ENCODE results near the gene SUN3. TPM values are rescaled to one million over a fixed set of nuclear protein-coding genes. Genes with fewer than 3 reads are reported as not detected.
A peak's percentile ranks its signal among the peaks of the same experiment; 100 is the strongest.

SUN3 gene, protein sequence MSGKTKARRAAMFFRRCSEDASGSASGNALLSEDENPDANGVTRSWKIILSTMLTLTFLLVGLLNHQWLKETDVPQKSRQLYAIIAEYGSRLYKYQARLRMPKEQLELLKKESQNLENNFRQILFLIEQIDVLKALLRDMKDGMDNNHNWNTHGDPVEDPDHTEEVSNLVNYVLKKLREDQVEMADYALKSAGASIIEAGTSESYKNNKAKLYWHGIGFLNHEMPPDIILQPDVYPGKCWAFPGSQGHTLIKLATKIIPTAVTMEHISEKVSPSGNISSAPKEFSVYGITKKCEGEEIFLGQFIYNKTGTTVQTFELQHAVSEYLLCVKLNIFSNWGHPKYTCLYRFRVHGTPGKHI
- total RNA-seq (2021; ENCODE audit: unreplicated experiment) (0.49 TPM), Bru-seq, nascent RNA (percentile 25 among the genes with signal in this experiment), BruChase-seq, experiment 1, labeled RNA remaining after a 2-hour chase (percentile 23 among the genes with signal in this experiment), BruChase-seq, experiment 2, labeled RNA remaining after a 6-hour chase (percentile 24 among the genes with signal in this experiment)
- not detected for polyA plus RNA-seq (2012; ENCODE audit: insufficient read length)
- long read RNA-seq = 0 reads

DNA sequence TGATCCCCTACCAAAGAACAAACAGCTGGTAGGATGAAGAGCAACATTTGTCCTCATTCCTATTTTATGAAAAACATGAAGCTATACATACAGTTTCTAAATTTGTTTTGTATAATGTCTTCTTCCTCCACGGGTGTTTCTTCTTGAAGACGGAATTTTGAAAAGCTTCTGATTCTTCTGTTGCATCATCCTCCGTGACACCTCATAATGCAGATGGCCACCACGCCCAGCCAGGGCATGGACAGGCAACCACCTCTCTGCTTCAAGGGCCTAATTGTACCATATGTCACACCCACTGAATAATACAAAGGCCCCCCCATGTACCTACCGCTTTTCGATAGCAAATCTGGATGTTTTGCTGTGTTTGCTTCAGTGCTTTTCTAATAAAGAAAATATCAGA, at the start of gene SUN3:
Gene SUN3, minus strand, starts transcription at position 170 of the 400 bp plus-strand sequence. Its CDS starts 169 bp downstream, at position 1.
- ChIA-PET CTCF (no interaction called here), POLR2A (no interaction called here)
- Histone ChIP-seq H3K4me1 (ENCODE audit: control insufficient read depth, insufficient read depth, low read length) (no peaks in the 10 kb centered on the region), H3K27me3 (ENCODE audit: control insufficient read depth, insufficient read depth, low read length) (no peaks in the 10 kb centered on the region), H3K9me3 (ENCODE audit: control insufficient read depth, insufficient read depth, low read depth, low read length) (peaks cover under 1% of the 10 kb centered on the region; the same call in 1 of the 2 replicates), H3K4me3 (ENCODE audit: low read depth in 2 of 2, low read length in 2 of 2) (no peak within 1 kb of the TSS), H3K36me3 (ENCODE audit: control insufficient read depth, insufficient read depth, low read length) (no peaks in the 10 kb centered on the region), H3K27ac (ENCODE audit: low read length) (no peak within 1 kb of the TSS)
- intact Hi-C loops (cut with micrococcal nuclease; ENCODE audit: unreplicated experiment) (no loop called here), in situ Hi-C loops (cut with HindIII; ENCODE audit: low pct_unique_long_range_greater_than_20kb, low sequenced_read_pairs) (no loop called here)
- BruUV-seq (replicated peaks) = no TSS peak
- TF ChIP-seq SIN3A (IDR thresholded peaks at IDR 0.05; ENCODE audit: borderline replicate concordance, insufficient read depth, low read depth, low read length) (no peak), TCF7L2 (IDR thresholded peaks at IDR 0.05; ENCODE audit: low read depth, low read length) (no peak)
- TF ChIP-seq, protein P1, sequence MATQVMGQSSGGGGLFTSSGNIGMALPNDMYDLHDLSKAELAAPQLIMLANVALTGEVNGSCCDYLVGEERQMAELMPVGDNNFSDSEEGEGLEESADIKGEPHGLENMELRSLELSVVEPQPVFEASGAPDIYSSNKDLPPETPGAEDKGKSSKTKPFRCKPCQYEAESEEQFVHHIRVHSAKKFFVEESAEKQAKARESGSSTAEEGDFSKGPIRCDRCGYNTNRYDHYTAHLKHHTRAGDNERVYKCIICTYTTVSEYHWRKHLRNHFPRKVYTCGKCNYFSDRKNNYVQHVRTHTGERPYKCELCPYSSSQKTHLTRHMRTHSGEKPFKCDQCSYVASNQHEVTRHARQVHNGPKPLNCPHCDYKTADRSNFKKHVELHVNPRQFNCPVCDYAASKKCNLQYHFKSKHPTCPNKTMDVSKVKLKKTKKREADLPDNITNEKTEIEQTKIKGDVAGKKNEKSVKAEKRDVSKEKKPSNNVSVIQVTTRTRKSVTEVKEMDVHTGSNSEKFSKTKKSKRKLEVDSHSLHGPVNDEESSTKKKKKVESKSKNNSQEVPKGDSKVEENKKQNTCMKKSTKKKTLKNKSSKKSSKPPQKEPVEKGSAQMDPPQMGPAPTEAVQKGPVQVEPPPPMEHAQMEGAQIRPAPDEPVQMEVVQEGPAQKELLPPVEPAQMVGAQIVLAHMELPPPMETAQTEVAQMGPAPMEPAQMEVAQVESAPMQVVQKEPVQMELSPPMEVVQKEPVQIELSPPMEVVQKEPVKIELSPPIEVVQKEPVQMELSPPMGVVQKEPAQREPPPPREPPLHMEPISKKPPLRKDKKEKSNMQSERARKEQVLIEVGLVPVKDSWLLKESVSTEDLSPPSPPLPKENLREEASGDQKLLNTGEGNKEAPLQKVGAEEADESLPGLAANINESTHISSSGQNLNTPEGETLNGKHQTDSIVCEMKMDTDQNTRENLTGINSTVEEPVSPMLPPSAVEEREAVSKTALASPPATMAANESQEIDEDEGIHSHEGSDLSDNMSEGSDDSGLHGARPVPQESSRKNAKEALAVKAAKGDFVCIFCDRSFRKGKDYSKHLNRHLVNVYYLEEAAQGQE (IDR thresholded peaks at IDR 0.05; ENCODE audit: insufficient read depth in 1 of 2, low read depth in 2 of 2, low read length in 1 of 2) = no peak
- TF ChIP-seq, protein P2, sequence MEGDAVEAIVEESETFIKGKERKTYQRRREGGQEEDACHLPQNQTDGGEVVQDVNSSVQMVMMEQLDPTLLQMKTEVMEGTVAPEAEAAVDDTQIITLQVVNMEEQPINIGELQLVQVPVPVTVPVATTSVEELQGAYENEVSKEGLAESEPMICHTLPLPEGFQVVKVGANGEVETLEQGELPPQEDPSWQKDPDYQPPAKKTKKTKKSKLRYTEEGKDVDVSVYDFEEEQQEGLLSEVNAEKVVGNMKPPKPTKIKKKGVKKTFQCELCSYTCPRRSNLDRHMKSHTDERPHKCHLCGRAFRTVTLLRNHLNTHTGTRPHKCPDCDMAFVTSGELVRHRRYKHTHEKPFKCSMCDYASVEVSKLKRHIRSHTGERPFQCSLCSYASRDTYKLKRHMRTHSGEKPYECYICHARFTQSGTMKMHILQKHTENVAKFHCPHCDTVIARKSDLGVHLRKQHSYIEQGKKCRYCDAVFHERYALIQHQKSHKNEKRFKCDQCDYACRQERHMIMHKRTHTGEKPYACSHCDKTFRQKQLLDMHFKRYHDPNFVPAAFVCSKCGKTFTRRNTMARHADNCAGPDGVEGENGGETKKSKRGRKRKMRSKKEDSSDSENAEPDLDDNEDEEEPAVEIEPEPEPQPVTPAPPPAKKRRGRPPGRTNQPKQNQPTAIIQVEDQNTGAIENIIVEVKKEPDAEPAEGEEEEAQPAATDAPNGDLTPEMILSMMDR (IDR thresholded peaks at IDR 0.05) = no peak
- DNase-seq (ENCODE audit: low read depth, low spot score) (no peak), ATAC-seq (no peak)

DNA sequence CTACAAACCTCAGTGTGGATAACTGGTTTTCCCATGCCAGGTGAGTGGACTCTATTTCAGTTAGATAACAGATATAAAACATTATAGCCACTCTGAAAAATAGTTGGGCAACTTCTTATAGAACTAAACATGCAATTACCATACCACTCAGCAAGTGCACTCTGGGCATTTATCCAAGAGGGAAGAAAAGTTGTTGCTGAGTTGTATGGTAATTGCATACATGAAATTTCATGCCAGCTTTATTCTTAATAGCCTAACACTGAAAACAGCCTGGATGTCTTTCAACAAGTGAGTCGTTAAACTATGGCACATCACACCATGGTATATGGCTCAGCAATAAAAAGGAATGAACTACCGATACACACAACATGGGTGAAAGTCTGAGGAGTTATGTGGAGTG, 49.6 kb upstream of the SUN3 start:
- BruUV-seq (replicated peaks) = no TSS peak
- no peak for DNase-seq (ENCODE audit: low read depth, low spot score)
- in situ Hi-C loops (cut with HindIII; ENCODE audit: low pct_unique_long_range_greater_than_20kb, low sequenced_read_pairs) = loop anchor here (10.0 kb wide), 1 partner anchor 84 kb away; no protein-coding TSS in a partner anchor

More for the DNA sequence above, 49.6 kb upstream of the SUN3 start:
- H3K4me1 ChIP-seq (ENCODE audit: control insufficient read depth, insufficient read depth, low read length) = peaks cover 16% of the 10 kb centered on the region
- TF ChIP-seq, protein P2 (IDR thresholded peaks at IDR 0.05) = no peak
- TF ChIP-seq, protein P1 (IDR thresholded peaks at IDR 0.05; ENCODE audit: insufficient read depth in 1 of 2, low read depth in 2 of 2, low read length in 1 of 2) = no peak
- TF ChIP-seq SIN3A (IDR thresholded peaks at IDR 0.05; ENCODE audit: borderline replicate concordance, insufficient read depth, low read depth, low read length) (no peak), POLR2AphosphoS5 (IDR thresholded peaks at IDR 0.05; ENCODE audit: low read depth, low read length) (no peak), TCF7L2 (IDR thresholded peaks at IDR 0.05; ENCODE audit: low read depth, low read length) (no peak)
- peak overlapping the region; percentile 29; the same call in 1 of the 2 replicates for H3K27ac ChIP-seq (ENCODE audit: low read length)
- intact Hi-C loops (cut with micrococcal nuclease; ENCODE audit: unreplicated experiment) = no loop called here
- POLR2A ChIA-PET = interaction anchor here (0.7 kb wide), 1 partner anchor 70 kb away, joined by 5 read pairs; no protein-coding TSS in a partner anchor
- no peaks in the 10 kb centered on the region for H3K36me3 ChIP-seq (ENCODE audit: control insufficient read depth, insufficient read depth, low read length)
- no peak overlapping the region for H3K4me3 ChIP-seq (ENCODE audit: low read depth in 2 of 2, low read length in 2 of 2)
- no peak for ATAC-seq
- CTCF ChIA-PET = no interaction called here
- no peaks in the 10 kb centered on the region for H3K9me3 ChIP-seq (ENCODE audit: control insufficient read depth, insufficient read depth, low read depth, low read length)
- H3K27me3 ChIP-seq (ENCODE audit: control insufficient read depth, insufficient read depth, low read length) = no peaks in the 10 kb centered on the region
